ENCODE data around the gene ZNF148. TPM values are rescaled to one million over a fixed set of nuclear protein-coding genes. Genes with fewer than 3 reads are reported as not detected.
"Not testable (repeated sequence)": the region's sequence is repeated elsewhere in the genome, so short reads cannot be mapped to it uniquely, and the experiment has no call there.

Gene ZNF148
- polyA plus RNA-seq, 4 donors: 4.6 to 24.0 (median 5.6) TPM

DNA sequence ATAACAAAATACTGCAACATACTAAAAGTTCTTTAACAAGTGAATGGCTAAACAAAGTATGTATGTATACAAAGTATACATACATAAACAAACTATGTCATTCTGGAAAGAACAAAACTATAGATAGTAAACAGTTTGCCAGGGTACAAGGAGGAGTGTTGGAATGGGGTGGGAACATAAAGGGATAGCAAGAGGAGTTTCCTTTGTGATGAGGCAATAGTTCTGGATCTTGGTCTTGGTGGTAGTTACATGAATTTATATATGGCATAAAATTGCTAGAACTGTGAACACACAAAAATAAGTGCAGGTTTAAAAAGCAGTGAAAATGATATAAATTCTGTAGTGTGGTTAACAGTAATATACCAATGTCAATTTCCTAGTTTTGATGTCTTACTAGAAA lies 22.0 kb downstream of the ZNF148 start:
- no peak for FAIRE-seq

DNA sequence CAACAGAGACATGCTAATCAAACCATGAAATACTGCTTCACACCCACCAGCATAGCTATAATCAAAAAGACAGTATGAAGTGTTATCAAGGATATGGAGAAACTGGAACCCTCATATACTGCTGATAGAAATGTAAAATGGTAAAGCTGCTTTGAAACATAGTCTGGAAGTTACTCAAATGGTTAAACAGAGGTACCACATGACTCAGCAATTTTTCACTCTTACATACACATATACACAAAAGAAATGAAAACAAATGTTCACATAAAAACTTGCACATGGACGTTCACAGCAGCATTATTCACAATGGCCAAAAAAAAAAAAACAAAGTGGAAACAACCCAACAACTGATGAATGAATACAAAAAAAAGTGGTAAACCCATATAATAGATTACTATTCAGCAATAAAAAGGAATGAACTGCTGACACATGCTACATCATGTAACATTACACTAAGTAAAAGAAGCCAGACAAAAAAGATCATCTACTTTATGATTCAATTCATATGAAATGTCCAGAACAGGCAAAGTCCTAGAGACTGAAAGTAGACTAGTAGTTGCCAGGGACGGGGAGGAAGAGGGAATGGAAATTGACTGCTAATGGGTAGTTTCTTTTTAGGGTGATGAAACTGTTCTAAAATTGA lies 23.2 kb downstream of the ZNF148 start:
- FAIRE-seq (no peak), DNase-seq (no peak)
- Histone ChIP-seq H3K27ac (ENCODE audit: low read depth in 1 of 3, low read length in 2 of 3) (no peak overlapping the region), H3K9me3 (ENCODE audit: control insufficient read depth in 2 of 2, insufficient read depth in 1 of 2, low read depth in 1 of 2, low read length in 1 of 2) (peaks cover 0 to 14% of the 10 kb centered on the region in 2 donors), H3K4me3 (ENCODE audit: low read depth in 1 of 3, low read length in 3 of 3) (no peak overlapping the region), H3K27me3 (ENCODE audit: control insufficient read depth in 3 of 3, insufficient read depth in 3 of 3, low read length in 3 of 3) (no peaks in the 10 kb centered on the region), H3K36me3 (ENCODE audit: control insufficient read depth in 3 of 3, insufficient read depth in 2 of 3, low read depth in 1 of 3, low read length in 3 of 3) (peaks cover 0 to 14% (median 0%) of the 10 kb centered on the region in 3 donors), H3K4me1 (ENCODE audit: control insufficient read depth in 3 of 3, insufficient read depth in 2 of 3, low read depth in 1 of 3, low read length in 2 of 3) (peaks cover 0 to 5% (median 2%) of the 10 kb centered on the region in 3 donors)
- 56 to 85% (median 76%) methylated on average over 2 of the region's 2 CpGs for WGBS, 3 donors

More for the DNA sequence above, 22.0 kb downstream of the ZNF148 start:
- Histone ChIP-seq H3K27ac (ENCODE audit: low read depth in 1 of 3, low read length in 2 of 3) (no peak overlapping the region), H3K9me3 (ENCODE audit: control insufficient read depth in 2 of 2, insufficient read depth in 1 of 2, low read depth in 1 of 2, low read length in 1 of 2) (peaks cover 0 to 7% of the 10 kb centered on the region in 2 donors), H3K27me3 (ENCODE audit: control insufficient read depth in 3 of 3, insufficient read depth in 3 of 3, low read length in 3 of 3) (no peaks in the 10 kb centered on the region), H3K36me3 (ENCODE audit: control insufficient read depth in 3 of 3, insufficient read depth in 2 of 3, low read depth in 1 of 3, low read length in 3 of 3) (peaks cover 0 to 10% (median 0%) of the 10 kb centered on the region in 3 donors), H3K4me1 (ENCODE audit: control insufficient read depth in 3 of 3, insufficient read depth in 2 of 3, low read depth in 1 of 3, low read length in 2 of 3) (peaks cover 0 to 5% (median 2%) of the 10 kb centered on the region in 3 donors), H3K4me3 (ENCODE audit: low read depth in 1 of 3, low read length in 3 of 3) (no peak overlapping the region)
- DNase-seq: no peak

DNA sequence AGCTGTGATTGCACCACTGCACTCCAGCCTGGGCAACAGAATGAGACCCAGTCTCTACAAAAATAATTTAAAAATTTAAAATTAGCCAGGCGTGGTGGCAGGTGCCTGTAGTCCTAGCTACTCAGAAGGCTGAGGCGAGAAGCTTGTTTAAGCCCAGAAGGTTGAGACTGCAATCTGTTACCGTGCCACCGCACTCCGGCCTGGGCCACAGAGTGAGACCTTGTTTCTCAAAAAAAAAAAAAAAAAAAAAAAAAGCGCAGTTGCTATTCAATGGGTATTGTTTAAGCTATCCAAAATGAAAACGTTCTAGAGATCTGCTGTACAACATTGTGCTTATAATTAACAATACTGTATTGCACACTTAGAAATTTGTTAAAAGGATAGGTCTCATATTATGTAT lies 24.0 kb downstream of the ZNF148 start:
- Histone ChIP-seq H3K27ac (ENCODE audit: low read depth in 1 of 3, low read length in 2 of 3) (no peak overlapping the region), H3K4me3 (ENCODE audit: low read depth in 1 of 3, low read length in 3 of 3) (no peak overlapping the region), H3K4me1 (ENCODE audit: control insufficient read depth in 3 of 3, insufficient read depth in 2 of 3, low read depth in 1 of 3, low read length in 2 of 3) (peaks cover 0 to 5% (median 2%) of the 10 kb centered on the region in 3 donors), H3K9me3 (ENCODE audit: control insufficient read depth in 2 of 2, insufficient read depth in 1 of 2, low read depth in 1 of 2, low read length in 1 of 2) (peaks cover 0 to 14% of the 10 kb centered on the region in 2 donors), H3K27me3 (ENCODE audit: control insufficient read depth in 3 of 3, insufficient read depth in 3 of 3, low read length in 3 of 3) (no peaks in the 10 kb centered on the region), H3K36me3 (ENCODE audit: control insufficient read depth in 3 of 3, insufficient read depth in 2 of 3, low read depth in 1 of 3, low read length in 3 of 3) (peaks cover 0 to 14% (median 0%) of the 10 kb centered on the region in 3 donors)
- FAIRE-seq (no peak), DNase-seq (no peak)
- WGBS, 3 donors: 90 to 94% (median 94%) methylated on average over 7 of the region's 7 CpGs

DNA sequence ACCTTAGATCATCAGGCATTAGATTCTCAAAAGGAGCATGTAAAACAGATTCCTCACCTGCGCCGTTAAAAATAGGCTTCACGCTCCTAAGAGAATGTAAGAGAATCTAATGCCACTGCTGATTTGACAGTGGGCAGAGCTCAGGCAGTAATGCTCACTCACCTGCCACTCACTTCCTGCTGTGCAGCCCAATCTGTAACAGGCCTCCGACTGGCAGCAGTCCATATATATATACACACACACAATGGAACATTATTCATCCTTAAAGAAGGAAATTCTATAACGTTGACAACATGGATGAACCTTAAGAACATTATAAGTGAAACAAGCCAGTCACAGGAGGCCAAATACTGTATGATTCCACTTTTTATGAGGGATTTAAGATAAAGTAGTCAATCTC lies 24.5 kb downstream of the ZNF148 start:
- no peak for DNase-seq
- Histone ChIP-seq H3K36me3 (ENCODE audit: control insufficient read depth in 3 of 3, insufficient read depth in 2 of 3, low read depth in 1 of 3, low read length in 3 of 3) (peaks cover 0 to 14% (median 0%) of the 10 kb centered on the region in 3 donors), H3K27ac (ENCODE audit: low read depth in 1 of 3, low read length in 2 of 3) (no peak overlapping the region), H3K27me3 (ENCODE audit: control insufficient read depth in 3 of 3, insufficient read depth in 3 of 3, low read length in 3 of 3) (no peaks in the 10 kb centered on the region), H3K4me1 (ENCODE audit: control insufficient read depth in 3 of 3, insufficient read depth in 2 of 3, low read depth in 1 of 3, low read length in 2 of 3) (peaks cover 0 to 5% (median 2%) of the 10 kb centered on the region in 3 donors), H3K9me3 (ENCODE audit: control insufficient read depth in 2 of 2, insufficient read depth in 1 of 2, low read depth in 1 of 2, low read length in 1 of 2) (peaks cover 0 to 16% of the 10 kb centered on the region in 2 donors), H3K4me3 (ENCODE audit: low read depth in 1 of 3, low read length in 3 of 3) (no peak overlapping the region)
- FAIRE-seq: no peak
- WGBS, 3 donors: 64 to 66% (median 65%) methylated on average over 5 of the region's 5 CpGs

DNA sequence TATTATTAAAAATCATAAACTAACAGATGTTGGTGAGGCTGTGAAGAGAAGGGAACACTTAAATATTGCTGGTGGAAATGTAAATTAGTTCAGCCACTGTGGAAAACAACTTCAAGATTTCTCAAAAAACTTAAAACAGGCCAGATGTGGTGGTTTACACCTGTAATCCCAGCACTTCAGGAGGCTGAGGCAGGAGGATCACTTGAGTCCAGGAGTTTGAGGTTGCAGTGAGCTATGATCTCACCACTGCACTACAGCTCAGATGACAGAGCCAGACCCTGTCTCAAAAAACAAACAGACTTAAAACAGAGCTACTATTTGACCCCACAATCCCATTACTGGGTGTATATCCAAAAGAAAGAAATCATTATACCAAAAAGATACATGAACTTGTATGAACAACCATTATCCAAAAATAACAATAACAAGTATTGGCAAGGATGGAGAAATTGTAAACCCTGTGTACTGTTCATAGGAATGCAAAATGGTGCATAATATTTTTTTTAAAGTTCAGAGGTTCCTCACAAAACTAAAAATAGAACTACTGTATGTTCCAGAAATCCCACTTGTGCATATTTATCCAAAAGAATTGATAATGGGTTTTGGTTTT lies 25.5 kb downstream of the ZNF148 start:
- Histone ChIP-seq H3K27me3 (ENCODE audit: control insufficient read depth in 3 of 3, insufficient read depth in 3 of 3, low read length in 3 of 3) (no peaks in the 10 kb centered on the region), H3K36me3 (ENCODE audit: control insufficient read depth in 3 of 3, insufficient read depth in 2 of 3, low read depth in 1 of 3, low read length in 3 of 3) (peaks cover 0 to 14% (median 0%) of the 10 kb centered on the region in 3 donors), H3K4me3 (ENCODE audit: low read depth in 1 of 3, low read length in 3 of 3) (no peak overlapping the region), H3K4me1 (ENCODE audit: control insufficient read depth in 3 of 3, insufficient read depth in 2 of 3, low read depth in 1 of 3, low read length in 2 of 3) (peaks cover 0 to 5% (median 0%) of the 10 kb centered on the region in 3 donors), H3K9me3 (ENCODE audit: control insufficient read depth in 2 of 2, insufficient read depth in 1 of 2, low read depth in 1 of 2, low read length in 1 of 2) (peaks cover 0 to 17% of the 10 kb centered on the region in 2 donors), H3K27ac (ENCODE audit: low read depth in 1 of 3, low read length in 2 of 3) (no peak overlapping the region)
- DNase-seq: no peak
- FAIRE-seq: no peak

DNA sequence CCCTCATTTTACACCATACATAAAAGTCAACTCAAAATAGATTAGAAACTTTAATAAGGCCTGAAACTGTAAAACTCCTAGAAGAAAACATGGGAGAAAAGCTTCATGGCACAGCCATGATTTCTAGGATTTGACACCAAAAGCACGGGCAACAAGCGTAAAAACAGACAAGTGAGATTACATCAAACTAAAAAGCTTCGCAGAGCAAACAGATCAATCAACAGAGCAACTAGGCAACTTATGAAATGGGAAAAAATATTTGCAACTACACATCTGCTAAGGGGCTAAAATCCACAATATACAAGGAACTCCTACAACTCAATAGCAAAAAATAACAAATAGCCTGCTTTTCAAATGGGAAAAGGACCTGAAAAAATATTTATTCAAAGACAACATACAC lies 26.1 kb downstream of the ZNF148 start:
- Histone ChIP-seq H3K27me3 (ENCODE audit: control insufficient read depth in 3 of 3, insufficient read depth in 3 of 3, low read length in 3 of 3) (no peaks in the 10 kb centered on the region), H3K4me1 (ENCODE audit: control insufficient read depth in 3 of 3, insufficient read depth in 2 of 3, low read depth in 1 of 3, low read length in 2 of 3) (peaks cover 0 to 5% (median 0%) of the 10 kb centered on the region in 3 donors), H3K4me3 (ENCODE audit: low read depth in 1 of 3, low read length in 3 of 3) (no peak overlapping the region), H3K9me3 (ENCODE audit: control insufficient read depth in 2 of 2, insufficient read depth in 1 of 2, low read depth in 1 of 2, low read length in 1 of 2) (peaks cover 0 to 23% of the 10 kb centered on the region in 2 donors), H3K27ac (ENCODE audit: low read depth in 1 of 3, low read length in 2 of 3) (no peak overlapping the region), H3K36me3 (ENCODE audit: control insufficient read depth in 3 of 3, insufficient read depth in 2 of 3, low read depth in 1 of 3, low read length in 3 of 3) (peaks cover 0 to 14% (median 0%) of the 10 kb centered on the region in 3 donors)
- 91 to 96% (median 94%) methylated on average over 3 of the region's 3 CpGs for WGBS, 3 donors
- FAIRE-seq (no peak), DNase-seq (no peak)

DNA sequence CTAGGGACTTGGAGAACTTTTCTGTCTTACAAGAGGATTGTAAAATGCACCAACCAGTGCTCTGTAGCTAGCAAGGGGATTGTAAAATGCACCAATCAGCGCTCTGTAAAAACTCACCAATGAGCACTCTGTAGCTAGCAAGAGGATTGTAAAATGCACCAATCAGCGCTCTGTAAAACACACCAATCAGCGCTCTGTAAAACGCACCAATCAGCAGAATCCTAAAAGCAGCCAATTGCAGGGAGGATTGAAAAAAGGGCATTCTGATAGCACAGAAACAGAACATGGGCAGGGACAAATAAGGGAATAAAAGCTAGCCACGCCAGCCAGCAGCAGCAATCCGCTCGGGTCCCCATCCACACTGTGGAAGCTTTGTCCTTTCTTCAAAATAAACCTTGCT lies 31.8 kb downstream of the ZNF148 start:
- not testable (repeated sequence) for H3K4me3 ChIP-seq (ENCODE audit: low read depth in 1 of 3, low read length in 3 of 3); H3K27ac ChIP-seq (ENCODE audit: low read depth in 1 of 3, low read length in 2 of 3); FAIRE-seq; H3K27me3 ChIP-seq (ENCODE audit: control insufficient read depth in 3 of 3, insufficient read depth in 3 of 3, low read length in 3 of 3); H3K4me1 ChIP-seq (ENCODE audit: control insufficient read depth in 3 of 3, insufficient read depth in 2 of 3, low read depth in 1 of 3, low read length in 2 of 3); DNase-seq
- H3K9me3 ChIP-seq (ENCODE audit: control insufficient read depth in 2 of 2, insufficient read depth in 1 of 2, low read depth in 1 of 2, low read length in 1 of 2): peaks cover 0 to 47% of the 10 kb centered on the region in 2 donors
- peaks cover 0 to 11% (median 0%) of the 10 kb centered on the region in 3 donors for H3K36me3 ChIP-seq (ENCODE audit: control insufficient read depth in 3 of 3, insufficient read depth in 2 of 3, low read depth in 1 of 3, low read length in 3 of 3)
- WGBS, 3 donors: 92 to 100% (median 98%) methylated on average over 6 of the region's 7 CpGs

DNA sequence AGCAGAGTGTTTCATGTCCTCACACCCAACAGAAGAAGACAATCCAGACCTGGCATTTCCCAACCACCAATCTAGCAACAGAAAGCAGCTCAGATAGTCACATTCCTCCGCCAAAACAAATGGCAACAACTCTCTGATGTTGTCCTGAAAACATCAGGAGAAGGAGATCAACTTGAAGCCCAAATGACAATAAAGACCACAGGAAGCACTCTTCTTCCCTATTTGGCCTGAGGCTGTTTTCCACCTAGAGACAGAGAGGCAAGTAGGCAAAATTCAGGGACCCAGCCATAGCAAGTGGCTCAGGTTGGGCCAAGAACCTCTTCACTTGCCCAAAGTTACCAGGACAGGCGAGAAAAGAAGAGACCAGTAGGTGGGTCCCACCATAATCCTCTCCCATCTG lies 35.0 kb downstream of the ZNF148 start:
- Histone ChIP-seq H3K27ac (ENCODE audit: low read depth in 1 of 3, low read length in 2 of 3) (no peak overlapping the region), H3K4me3 (ENCODE audit: low read depth in 1 of 3, low read length in 3 of 3) (no peak overlapping the region), H3K27me3 (ENCODE audit: control insufficient read depth in 3 of 3, insufficient read depth in 3 of 3, low read length in 3 of 3) (no peaks in the 10 kb centered on the region), H3K4me1 (ENCODE audit: control insufficient read depth in 3 of 3, insufficient read depth in 2 of 3, low read depth in 1 of 3, low read length in 2 of 3) (no peaks in the 10 kb centered on the region), H3K36me3 (ENCODE audit: control insufficient read depth in 3 of 3, insufficient read depth in 2 of 3, low read depth in 1 of 3, low read length in 3 of 3) (peaks cover 0 to 6% (median 0%) of the 10 kb centered on the region in 3 donors), H3K9me3 (ENCODE audit: control insufficient read depth in 2 of 2, insufficient read depth in 1 of 2, low read depth in 1 of 2, low read length in 1 of 2) (peaks cover 0 to 36% of the 10 kb centered on the region in 2 donors)
- WGBS, 3 donors: 96 to 100% (median 98%) methylated on average over 2 of the region's 2 CpGs
- DNase-seq (no peak), FAIRE-seq (no peak)

Data from small intestine (tissue), 7 donors.